ENCODE measurements around the gene OLA1.

OLA1 gene

GRCh38 chr2:174176898-174177297 is 71.4 kb downstream of the OLA1 start:
- TF ChIP-seq GATA2 (IDR thresholded peaks at IDR 0.05; ENCODE audit: low read depth, low read length) = no peak
- no peak for TF ChIP-seq GATA3 (IDR thresholded peaks at IDR 0.05; ENCODE audit: low read depth, low read length)

GRCh38 chr2:174174741-174175140 is 73.6 kb downstream of the OLA1 start:
- TF ChIP-seq GATA2 (IDR thresholded peaks at IDR 0.05; ENCODE audit: low read depth, low read length) = no peak
- no peak for TF ChIP-seq GATA3 (IDR thresholded peaks at IDR 0.05; ENCODE audit: low read depth, low read length)

DNA sequence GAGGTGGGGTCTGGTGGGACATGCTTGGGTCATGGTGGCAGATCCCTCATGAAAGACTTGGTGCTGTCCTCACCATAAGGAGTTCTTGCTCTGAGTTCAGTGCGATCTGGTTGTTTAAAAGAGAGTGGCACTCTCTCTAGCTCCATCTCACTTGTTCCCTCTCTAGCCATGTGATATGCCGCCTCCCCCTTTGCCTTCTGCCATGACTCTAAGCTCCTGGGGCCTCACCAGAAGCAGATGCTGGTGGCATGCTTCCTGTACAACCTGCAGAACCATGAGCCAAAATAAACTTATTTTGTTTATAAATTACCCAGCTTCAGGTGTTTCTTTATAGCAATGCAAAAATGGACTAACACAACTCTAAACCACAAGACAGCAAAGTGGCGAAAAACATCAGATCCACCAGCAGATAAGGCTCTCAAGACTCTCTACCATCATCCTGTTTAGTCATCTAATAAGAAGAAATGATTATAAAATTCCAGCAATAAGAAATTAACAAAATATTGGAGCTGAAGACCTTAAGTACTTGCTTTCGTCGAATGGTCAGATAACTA is 75.5 kb downstream of the OLA1 start:
- TF ChIP-seq GATA3 (IDR thresholded peaks at IDR 0.05; ENCODE audit: low read depth, low read length) (no peak), GATA2 (IDR thresholded peaks at IDR 0.05; ENCODE audit: low read depth, low read length) (no peak)

- TF ChIP-seq GATA2 (IDR thresholded peaks at IDR 0.05; ENCODE audit: low read depth, low read length) (no peak), GATA3 (IDR thresholded peaks at IDR 0.05; ENCODE audit: low read depth, low read length) (no peak)
Observed at GRCh38 chr2:174171686-174172445, 76.5 kb downstream of the OLA1 start.

DNA sequence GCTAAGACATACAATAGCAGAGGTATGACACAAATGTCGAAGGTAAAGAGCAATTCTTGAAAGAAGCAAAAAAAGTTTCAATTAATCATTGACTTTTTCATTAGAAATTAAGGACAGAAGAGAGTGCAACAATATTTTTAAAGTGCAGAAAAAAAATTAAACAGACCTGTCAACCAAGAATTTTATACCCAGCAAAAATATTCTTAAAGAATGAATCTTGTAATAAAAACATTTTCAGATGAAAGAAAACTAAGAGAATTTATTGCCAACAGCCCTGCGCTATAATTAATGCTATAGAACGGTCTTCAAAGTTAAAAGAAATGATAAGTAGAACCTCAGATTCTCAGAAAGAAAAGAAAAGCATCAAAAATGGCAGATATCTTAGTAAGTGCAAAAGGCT is 79.0 kb downstream of the OLA1 start:
- no peak for TF ChIP-seq GATA2 (IDR thresholded peaks at IDR 0.05; ENCODE audit: low read depth, low read length)
- TF ChIP-seq GATA3 (IDR thresholded peaks at IDR 0.05; ENCODE audit: low read depth, low read length) = no peak

- TF ChIP-seq GATA3 (IDR thresholded peaks at IDR 0.05; ENCODE audit: low read depth, low read length) (no peak), GATA2 (IDR thresholded peaks at IDR 0.05; ENCODE audit: low read depth, low read length) (no peak)
Observed at GRCh38 chr2:174166261-174166660, 82.1 kb downstream of the OLA1 start.

GRCh38 chr2:174161490-174161889 is 86.8 kb downstream of the OLA1 start:
- no peak for TF ChIP-seq GATA2 (IDR thresholded peaks at IDR 0.05; ENCODE audit: low read depth, low read length)

- TF ChIP-seq GATA2 (IDR thresholded peaks at IDR 0.05; ENCODE audit: low read depth, low read length) (no peak), GATA3 (IDR thresholded peaks at IDR 0.05; ENCODE audit: low read depth, low read length) (no peak)
Observed at GRCh38 chr2:174158003-174158402, 90.3 kb downstream of the OLA1 start.

- TF ChIP-seq GATA2 (IDR thresholded peaks at IDR 0.05; ENCODE audit: low read depth, low read length) (no peak), GATA3 (IDR thresholded peaks at IDR 0.05; ENCODE audit: low read depth, low read length) (no peak)
Observed at GRCh38 chr2:174157053-174157452, 91.3 kb downstream of the OLA1 start.

- no peak for TF ChIP-seq GATA3 (IDR thresholded peaks at IDR 0.05; ENCODE audit: low read depth, low read length)
- TF ChIP-seq GATA2 (IDR thresholded peaks at IDR 0.05; ENCODE audit: low read depth, low read length) = no peak
Observed at GRCh38 chr2:174153757-174154680, 94.3 kb downstream of the OLA1 start.

GRCh38 chr2:174149530-174149929 is 98.8 kb downstream of the OLA1 start:
- TF ChIP-seq GATA3 (IDR thresholded peaks at IDR 0.05; ENCODE audit: low read depth, low read length) = no peak
- TF ChIP-seq GATA2 (IDR thresholded peaks at IDR 0.05; ENCODE audit: low read depth, low read length) = no peak

- TF ChIP-seq GATA2 (IDR thresholded peaks at IDR 0.05; ENCODE audit: low read depth, low read length) (no peak), GATA3 (IDR thresholded peaks at IDR 0.05; ENCODE audit: low read depth, low read length) (no peak)
Observed at GRCh38 chr2:174148833-174149232, 99.5 kb downstream of the OLA1 start.

DNA sequence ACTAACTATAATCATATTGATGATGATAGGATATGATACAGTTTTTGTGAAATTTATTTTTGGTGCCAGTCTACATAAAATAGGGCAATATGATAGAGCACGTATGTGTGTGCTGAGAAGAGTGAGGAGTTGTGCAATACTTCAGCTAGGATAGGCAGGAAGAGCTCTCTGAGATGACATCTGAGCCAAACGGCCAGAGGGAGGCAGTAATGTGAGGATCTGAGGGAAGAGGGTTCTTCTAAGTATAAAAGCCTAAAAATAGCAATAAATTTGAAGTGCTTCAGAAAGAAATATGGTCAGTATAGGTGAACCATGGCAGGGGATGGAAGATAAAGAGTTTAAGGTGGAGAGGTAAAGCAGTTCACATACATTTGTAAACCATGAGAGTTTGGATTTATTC is 102.5 kb downstream of the OLA1 start:
- TF ChIP-seq GATA3 (IDR thresholded peaks at IDR 0.05; ENCODE audit: low read depth, low read length) (no peak), GATA2 (IDR thresholded peaks at IDR 0.05; ENCODE audit: low read depth, low read length) (no peak)

- TF ChIP-seq GATA3 (IDR thresholded peaks at IDR 0.05; ENCODE audit: low read depth, low read length) (no peak; the same call in 1 of the 2 replicates), GATA2 (IDR thresholded peaks at IDR 0.05; ENCODE audit: low read depth, low read length) (peak; percentile 82)
Observed at GRCh38 chr2:174142290-174142689, 106.0 kb downstream of the OLA1 start.
